Measurements from ENCODE around the gene MCM6.
A peak's percentile ranks its signal among the peaks of the same experiment; 100 is the strongest.
"Not testable (repeated sequence)": the region's sequence is repeated elsewhere in the genome, so short reads cannot be mapped to it uniquely, and the experiment has no call there.

MCM6 gene

GRCh38 chr2:135890149-135890548 is 13.9 kb upstream of the MCM6 start:
- H3K4me3 ChIP-seq (ENCODE audit: low read depth, low read length), result no peak overlapping the region
- no peak for TF ChIP-seq CTCF (IDR thresholded peaks at IDR 0.05; ENCODE audit: borderline replicate concordance, insufficient read depth, low read depth, low read length)

DNA sequence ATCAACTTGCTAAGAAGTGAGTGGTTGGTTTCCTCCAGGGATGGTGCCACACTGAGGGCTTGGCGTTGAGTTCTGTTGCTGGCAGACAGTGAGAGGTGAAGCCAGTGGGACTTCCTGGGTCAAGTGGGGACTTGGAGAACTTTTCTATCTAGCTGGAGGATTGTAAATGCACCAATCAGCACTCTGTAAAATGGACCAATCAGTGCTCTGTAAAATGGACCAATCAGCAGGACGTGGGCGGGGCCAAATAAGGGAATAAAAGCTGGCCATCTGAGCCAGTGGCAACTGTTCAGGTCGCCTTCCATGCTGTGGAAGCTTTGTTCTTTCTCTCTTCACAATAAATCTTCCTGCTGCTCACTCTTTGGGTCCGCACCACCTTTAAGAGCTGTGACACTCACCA is 12.3 kb upstream of the MCM6 start:
- not testable (repeated sequence) for H3K4me3 ChIP-seq (ENCODE audit: low read depth, low read length)

DNA sequence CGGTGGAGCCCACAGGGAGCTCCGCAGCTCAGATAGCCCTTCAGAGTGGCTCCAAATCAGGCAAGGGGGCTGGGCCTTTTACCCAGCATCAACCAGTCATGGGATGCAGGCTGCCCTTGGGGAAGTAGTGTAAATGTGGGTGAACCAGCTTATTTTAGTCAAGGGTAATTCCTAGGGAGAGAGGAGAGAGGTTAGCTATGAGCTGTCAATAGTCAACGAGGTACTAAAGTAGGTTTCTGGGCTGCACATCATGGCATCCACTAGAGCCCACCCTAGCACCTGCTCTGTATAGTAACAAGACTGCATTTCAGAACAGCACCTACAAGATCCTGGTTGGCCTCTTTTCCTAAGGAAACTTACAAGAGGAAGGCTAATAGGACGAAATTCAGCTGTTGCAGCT is 9.5 kb upstream of the MCM6 start:
- TF ChIP-seq CTCF (IDR thresholded peaks at IDR 0.05; ENCODE audit: borderline replicate concordance, insufficient read depth, low read depth, low read length), result no peak
- H3K4me3 ChIP-seq (ENCODE audit: low read depth, low read length), result no peak overlapping the region

DNA sequence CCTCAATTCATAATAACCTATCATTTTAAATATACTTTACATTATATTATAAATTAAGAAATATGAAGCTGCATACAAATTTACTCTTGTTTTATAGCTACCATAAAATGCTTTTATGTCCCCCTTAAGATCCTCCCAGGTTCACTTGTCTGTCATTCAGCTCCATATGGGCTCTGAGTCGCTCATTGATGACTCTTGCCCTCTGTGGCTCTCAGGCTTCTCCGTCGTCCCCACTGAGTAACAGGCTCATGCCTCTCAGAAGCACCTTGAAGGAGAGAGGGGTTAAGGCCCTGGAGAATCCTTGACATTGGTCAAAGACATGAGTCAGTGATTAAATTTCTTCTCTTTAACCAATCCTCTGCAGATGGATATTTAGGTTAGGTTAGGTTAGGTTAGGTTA is 6.2 kb upstream of the MCM6 start:
- H3K4me3 ChIP-seq (ENCODE audit: low read depth, low read length), result no peak overlapping the region
- no peak for TF ChIP-seq CTCF (IDR thresholded peaks at IDR 0.05; ENCODE audit: borderline replicate concordance, insufficient read depth, low read depth, low read length)

- peak overlapping the region; percentile 17 for H3K4me3 ChIP-seq (ENCODE audit: low read depth, low read length)
Measured at GRCh38 chr2:135876770-135877169, 527 bp upstream of the MCM6 start.

DNA sequence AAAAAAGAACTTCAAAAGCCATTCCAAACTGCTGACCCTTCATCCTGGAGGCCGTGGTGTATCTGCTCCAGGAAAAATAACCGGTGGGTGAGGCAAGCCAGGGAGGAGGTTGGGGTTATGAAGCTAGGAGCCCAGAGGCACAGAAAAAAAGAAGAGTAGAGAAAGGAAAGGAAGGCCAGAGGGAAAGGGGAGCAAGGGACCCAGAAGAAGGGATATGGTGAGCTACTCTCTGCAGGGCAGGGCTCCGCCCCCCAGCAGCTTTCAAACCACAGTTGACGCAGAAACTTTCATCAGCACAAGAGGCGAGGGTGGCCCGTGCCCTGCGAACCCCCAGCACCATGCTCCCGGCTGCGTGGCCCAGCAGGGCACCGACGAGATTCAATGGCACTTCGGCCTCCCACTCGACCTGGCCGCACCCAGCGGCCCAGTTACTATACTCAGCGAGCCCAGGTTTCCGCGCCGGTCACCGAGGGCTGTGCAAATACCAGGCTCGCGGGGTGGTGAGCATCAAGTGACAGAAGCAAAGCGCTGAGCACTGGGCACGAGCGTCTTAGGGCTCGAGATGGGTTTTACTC is 665 bp downstream of the MCM6 start:
- peak overlapping the region; percentile 92 for H3K4me3 ChIP-seq (ENCODE audit: low read depth, low read length)
- TF ChIP-seq CTCF (IDR thresholded peaks at IDR 0.05; ENCODE audit: borderline replicate concordance, insufficient read depth, low read depth, low read length), result no peak

GRCh38 chr2:135874777-135875365 is 1.4 kb downstream of the MCM6 start:
- H3K4me3 ChIP-seq (ENCODE audit: low read depth, low read length), result peak overlapping the region; percentile 92
- no peak for TF ChIP-seq CTCF (IDR thresholded peaks at IDR 0.05; ENCODE audit: borderline replicate concordance, insufficient read depth, low read depth, low read length)

DNA sequence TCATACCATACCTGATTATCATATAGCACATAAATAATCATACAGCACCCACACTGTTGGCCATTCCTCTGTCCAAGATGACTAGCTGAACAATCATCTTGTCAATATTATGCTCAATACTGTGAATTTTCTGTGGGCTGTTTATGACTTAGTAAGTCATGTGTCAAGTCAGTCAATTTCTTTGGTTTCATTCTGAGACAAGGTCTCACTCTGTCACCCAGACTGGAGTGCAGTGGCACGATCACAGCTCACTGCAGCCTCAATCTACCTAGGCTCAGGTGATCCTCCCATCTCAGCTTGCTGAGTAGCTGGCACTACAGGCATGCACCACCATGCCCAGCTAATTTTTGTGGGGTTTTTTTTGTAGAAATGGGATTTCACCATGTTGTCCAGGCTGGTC is 5.7 kb downstream of the MCM6 start:
- TF ChIP-seq CTCF (IDR thresholded peaks at IDR 0.05; ENCODE audit: borderline replicate concordance, insufficient read depth, low read depth, low read length), result no peak
- H3K4me3 ChIP-seq (ENCODE audit: low read depth, low read length), result no peak overlapping the region

Data from GM12875 (cell line).